Esophagus muscularis mucosa (tissue), 4 donors: ENCODE results near the gene HHLA2. TPM values are rescaled to one million over a fixed set of nuclear protein-coding genes. Genes with fewer than 3 reads are reported as not detected.

Experiments used
- DNase-seq: peaks from one replicate; pipeline ENCODE4 v3.0.0-alpha.2; 2017; ENCODE audit errors: extremely low spot score
- H3K27ac ChIP-seq, 4 donors: fragments of 200-600 bp; sonication (generic); replicated peaks in 1 of 4; 1 replicate in 3 of 4; 2 replicates in 1 of 4; pipeline ENCODE4 v1.5.1; 2016 to 2019; ENCODE audit warnings: mild to moderate bottlenecking in 1 of 4
- H3K27me3 ChIP-seq, 4 donors: fragments of 200-600 bp; sonication (generic); one replicate each; pipeline versions ENCODE4 v1.5.1 to v1.6.0; 2016 to 2019
- H3K36me3 ChIP-seq, 4 donors: fragments of 200-600 bp; sonication (generic); one replicate each; pipeline ENCODE4 v1.5.1; 2016 to 2019
- H3K4me1 ChIP-seq, 4 donors: fragments of 200-600 bp; sonication (generic); one replicate each; pipeline ENCODE4 v1.5.1; 2016 to 2019
- H3K4me3 ChIP-seq, 4 donors: fragments of 200-600 bp; sonication (generic); 1 replicate in 2 of 4; 2 replicates in 2 of 4; pipeline ENCODE4 v1.5.1; 2016 to 2019; ENCODE audit warnings: mild to moderate bottlenecking in 4 of 4, moderate library complexity in 1 of 4
- H3K9me3 ChIP-seq, 4 donors: fragments of 200-600 bp; sonication (generic); 1 replicate in 3 of 4; 2 replicates in 1 of 4; pipeline ENCODE4 v1.5.1; 2016 to 2019
- CTCF ChIP-seq, 3 experiments: fragments of 200-600 bp in 2 of 3; fragments of 450-650 bp in 1 of 3; sonication (generic) in 2 of 3; IDR thresholded peaks; one replicate each; pipeline ENCODE4 v1.5.1; 2017 to 2019; ENCODE audit warnings: antibody characterized with exemption in 3 of 3, mild to moderate bottlenecking in 2 of 3, moderate library complexity in 1 of 3
- EP300 ChIP-seq: sonication (generic); formaldehyde crosslinking; IDR thresholded peaks from one replicate; pipeline ENCODE4 v1.6.1; 2017; ENCODE audit warnings: antibody characterized with exemption
- POLR2A ChIP-seq: fragments of 450-650 bp; IDR thresholded peaks from one replicate; pipeline ENCODE4 v1.6.1; 2017; ENCODE audit warnings: antibody characterized with exemption, moderate library complexity, mild to moderate bottlenecking, low read depth
- POLR2AphosphoS5 ChIP-seq, 2 donors: sonication (generic); formaldehyde crosslinking; IDR thresholded peaks; one replicate each; pipeline ENCODE4 v1.6.1; 2017; ENCODE audit warnings: antibody characterized with exemption in 2 of 2
- WGBS: methylation state at CpG from one replicate; pipeline ENCODE4 v1.1.5; 2018; 5-methylcytosine and 5-hydroxymethylcytosine counted together
- intact Hi-C: fragments of 100-400 bp; cut with DNase I; formaldehyde crosslinking; loops from one replicate; pipeline ENCODE4 v1.15.1; 2023
- total RNA-seq, 4 donors: library from RNA; depleted of rRNA; stranded (reverse); fragments of >200 nt; gene quantifications; one replicate each; pipeline versions ENCODE4 v1.1.0 to v1.2.1, GENCODE V29; 2016

HHLA2 gene
- total RNA-seq, 4 donors from 2014 or later, result not detected

- no peaks in the 10 kb centered on the region for H3K4me1 ChIP-seq
- H3K27ac ChIP-seq, result no peak overlapping the region
- no peaks in the 10 kb centered on the region for H3K36me3 ChIP-seq
- TF ChIP-seq EP300 (no peak), POLR2A (no peak), CTCF (IDR thresholded peaks at IDR 0.05) (no peak), POLR2AphosphoS5 (IDR thresholded peaks at IDR 0.05) (no peak)
- DNase-seq, result no peak
- no peaks in the 10 kb centered on the region for H3K27me3 ChIP-seq
- no peak overlapping the region for H3K4me3 ChIP-seq
- intact Hi-C loops, result no loop called here
- no peaks in the 10 kb centered on the region for H3K9me3 ChIP-seq
- WGBS, result 65% methylated on average over 2 of the region's 2 CpGs
These were observed 7.2 kb upstream of the HHLA2 start for GRCh38 chr3:108289159-108289558.

GRCh38 chr3:108292450-108292849, 3.9 kb upstream of the HHLA2 start:
- TF ChIP-seq POLR2A (no peak), CTCF (IDR thresholded peaks at IDR 0.05) (no peak), POLR2AphosphoS5 (IDR thresholded peaks at IDR 0.05) (no peak), EP300 (no peak)

GRCh38 chr3:108292905-108293328, 3.4 kb upstream of the HHLA2 start:
- no peaks in the 10 kb centered on the region for H3K36me3 ChIP-seq
- peaks cover 1 to 6% (median 3%) of the 10 kb centered on the region in 4 donors for H3K4me1 ChIP-seq
- no peak for TF ChIP-seq EP300
- no peak for TF ChIP-seq POLR2AphosphoS5 (IDR thresholded peaks at IDR 0.05)
- no peak overlapping the region for H3K27ac ChIP-seq
- intact Hi-C loops, result no loop called here
- H3K27me3 ChIP-seq, result no peaks in the 10 kb centered on the region
- DNase-seq, result no peak
- no peaks in the 10 kb centered on the region for H3K9me3 ChIP-seq
- H3K4me3 ChIP-seq, result no peak overlapping the region

More at GRCh38 chr3:108292450-108292849, 3.9 kb upstream of the HHLA2 start:
- Histone ChIP-seq H3K4me1 (peaks cover 0 to under 1% (median 0%) of the 10 kb centered on the region in 4 donors), H3K4me3 (no peak overlapping the region), H3K27me3 (no peaks in the 10 kb centered on the region), H3K36me3 (no peaks in the 10 kb centered on the region), H3K27ac (no peak overlapping the region), H3K9me3 (no peaks in the 10 kb centered on the region)
- intact Hi-C loops, result no loop called here
- DNase-seq, result no peak

GRCh38 chr3:108293858-108294257, 2.5 kb upstream of the HHLA2 start:
- DNase-seq, result no peak
- 88% methylated on average over 4 of the region's 4 CpGs for WGBS
- peaks cover 3 to 10% (median 4%) of the 10 kb centered on the region in 4 donors for H3K4me1 ChIP-seq
- no peaks in the 10 kb centered on the region for H3K27me3 ChIP-seq
- intact Hi-C loops, result no loop called here
- H3K4me3 ChIP-seq, result no peak overlapping the region
- TF ChIP-seq EP300, result no peak
- no peak for TF ChIP-seq POLR2A
- TF ChIP-seq CTCF (IDR thresholded peaks at IDR 0.05), result no peak
- no peak for TF ChIP-seq POLR2AphosphoS5 (IDR thresholded peaks at IDR 0.05)
- H3K36me3 ChIP-seq, result no peaks in the 10 kb centered on the region
- no peak overlapping the region for H3K27ac ChIP-seq
- H3K9me3 ChIP-seq, result no peaks in the 10 kb centered on the region

- Histone ChIP-seq H3K4me1 (peaks cover 3 to 10% (median 4%) of the 10 kb centered on the region in 4 donors), H3K27me3 (no peaks in the 10 kb centered on the region), H3K4me3 (no peak overlapping the region), H3K27ac (no peak overlapping the region), H3K9me3 (no peaks in the 10 kb centered on the region), H3K36me3 (no peaks in the 10 kb centered on the region)
- intact Hi-C loops, result no loop called here
- DNase-seq, result no peak
- TF ChIP-seq CTCF (IDR thresholded peaks at IDR 0.05) (no peak), POLR2AphosphoS5 (IDR thresholded peaks at IDR 0.05) (no peak), POLR2A (no peak), EP300 (no peak)
- 91% methylated on average over 7 of the region's 7 CpGs for WGBS
These were observed 750 bp upstream of the HHLA2 start for GRCh38 chr3:108295421-108296175.
